K562 (cell line): Measurements from ENCODE around the gene TEX51. TPM values are rescaled to one million over a fixed set of nuclear protein-coding genes. Genes with fewer than 3 reads are reported as not detected.

Source experiments
- ATAC-seq: fragments of 200-7000 bp; cut with Tn5 transposase; 3 replicates; pipeline ENCODE4 v1.9.1; 2020; ENCODE audit warnings: moderate library complexity
- BruUV-seq: library from RNA; stranded (reverse); fragments of 400-500 nt; replicated peaks from 2 replicates; lab custom pipeline; 2021; lab: Mats Ljungman, UMichigan
- CTCF ChIA-PET: fragments of 300-600 bp; formaldehyde crosslinking; extraction: SDS; loops from one replicate; lab custom pipeline; 2021; ENCODE audit warnings: low intra/inter-chr PET ratio; lab: Yijun Ruan, JAX
- POLR2A ChIA-PET: fragments of 300-600, 350-650 bp; sonication (Branson Sonifier 250); formaldehyde crosslinking; extraction: SDS; loops from one replicate; lab custom pipeline; 2021; ENCODE audit warnings: antibody characterized with exemption, inconsistent platforms; lab: Yijun Ruan, JAX
- DNase-seq, 4 experiments: peaks; one replicate each; pipeline versions ENCODE4 v3.0.0 to v3.0.0-alpha.2; 2011 to 2018; ENCODE audit warnings: low spot score in 3 of 4, mixed read lengths in 3 of 4; ENCODE audit errors: extremely low read depth in 1 of 4
- FAIRE-seq: peaks from 2 replicates; lab custom pipeline; 2011; peaks lifted over from hg19 to GRCh38; lab: Jason Lieb, UNC
- H2AFZ ChIP-seq: 2 replicates; pipeline ENCODE4 v1.6.0; 2011; ENCODE audit warnings: low read depth, low read length, control low read depth, inconsistent platforms
- H3K27ac ChIP-seq: fragments of 200-600 bp; 3 replicates; pipeline ENCODE4 v1.8.0; 2011; ENCODE audit warnings: low read depth, mild to moderate bottlenecking, control low read depth, inconsistent platforms, low read length, moderate library complexity, mixed read lengths; ENCODE audit errors: extremely low read depth
- H3K27me3 ChIP-seq, 2 experiments: fragments of 300-600 bp in 1 of 2; 2 replicates in 1 of 2; 3 replicates in 1 of 2; pipeline versions ENCODE4 v1.6.0 to v1.8.0; 2011; ENCODE audit warnings: inconsistent platforms in 2 of 2, low read length in 2 of 2, mild to moderate bottlenecking in 1 of 2, mixed read lengths in 1 of 2, moderate library complexity in 1 of 2; ENCODE audit not compliant: control insufficient read depth in 2 of 2, insufficient read depth in 2 of 2
- H3K36me3 ChIP-seq: fragments of 300-600 bp; 3 replicates; pipeline ENCODE4 v1.8.0; 2011; ENCODE audit warnings: mild to moderate bottlenecking, low read length, inconsistent platforms; ENCODE audit not compliant: control insufficient read depth, insufficient read depth
- H3K4me1 ChIP-seq, 2 experiments: fragments of 200-600 bp in 1 of 2; replicated peaks in 1 of 2; 2 replicates in 1 of 2; 3 replicates in 1 of 2; pipeline versions ENCODE4 v1.5.1 to v1.8.0; 2011; ENCODE audit warnings: inconsistent platforms in 2 of 2, low read length in 2 of 2, mild to moderate bottlenecking in 1 of 2, mixed read lengths in 1 of 2, moderate library complexity in 1 of 2; ENCODE audit not compliant: control insufficient read depth in 2 of 2, insufficient read depth in 2 of 2
- H3K4me2 ChIP-seq: 2 replicates; pipeline ENCODE4 v1.6.1; 2011; ENCODE audit warnings: low read length, control low read depth, inconsistent platforms, mixed read lengths; ENCODE audit not compliant: insufficient read depth
- H3K4me3 ChIP-seq: fragments of 200-600 bp; sonication (generic), shearing (Covaris generic); 2 replicates; pipeline ENCODE4 v1.5.1; 2016; ENCODE audit warnings: control low read depth, inconsistent platforms
- H3K79me2 ChIP-seq: fragments of 200-600 bp; 3 replicates; pipeline ENCODE4 v1.8.0; 2011; ENCODE audit warnings: low read length, inconsistent platforms; ENCODE audit not compliant: control insufficient read depth, insufficient read depth
- H3K9ac ChIP-seq, 2 experiments: 2 replicates each; pipeline versions ENCODE4 v1.6.0 to v1.6.1; 2011; ENCODE audit warnings: low read depth in 2 of 2, low read length in 2 of 2, control low read depth in 1 of 2, inconsistent platforms in 1 of 2, mild to moderate bottlenecking in 1 of 2, mixed read lengths in 1 of 2; ENCODE audit not compliant: insufficient read depth in 1 of 2
- H3K9me1 ChIP-seq: one replicate; pipeline ENCODE4 v1.6.0; 2011; ENCODE audit warnings: inconsistent platforms, mild to moderate bottlenecking, low read length, moderate library complexity; ENCODE audit not compliant: control insufficient read depth, insufficient read depth
- H3K9me3 ChIP-seq: replicated peaks from 2 replicates; pipeline ENCODE4 v1.5.1; 2011; ENCODE audit warnings: low read depth, low read length, inconsistent platforms; ENCODE audit not compliant: control insufficient read depth, insufficient read depth
- H4K20me1 ChIP-seq: replicated peaks from 2 replicates; pipeline ENCODE4 v1.6.1; 2011; ENCODE audit warnings: low read length, inconsistent platforms, mixed read lengths; ENCODE audit not compliant: control insufficient read depth, insufficient read depth
- ASH1L ChIP-seq: fragments of 450-650 bp; IDR thresholded peaks from 2 replicates; pipeline ENCODE4 v1.6.1; 2018; ENCODE audit warnings: borderline replicate concordance, mild to moderate bottlenecking, low read depth; ENCODE audit not compliant: partially characterized antibody
- BDP1 ChIP-seq: IDR thresholded peaks from 3 replicates; pipeline ENCODE4 v1.6.1; 2011; ENCODE audit not compliant: insufficient read length, insufficient read depth
- CHD4 ChIP-seq: fragments of 200-600 bp; sonication (generic); IDR thresholded peaks from 3 replicates; pipeline ENCODE4 v1.6.1; 2012; ENCODE audit warnings: low read depth, mild to moderate bottlenecking, mixed read lengths, low read length, inconsistent platforms; ENCODE audit not compliant: insufficient read depth, insufficient replicate concordance, poor library complexity, severe bottlenecking
- CREBBP ChIP-seq: IDR thresholded peaks from one replicate; pipeline ENCODE4 v1.6.1; 2012; ENCODE audit warnings: low read depth, mild to moderate bottlenecking, control low read depth, inconsistent platforms, low read length
- DDX20 ChIP-seq: fragments of 450-650 bp; IDR thresholded peaks from 2 replicates; pipeline ENCODE4 v1.6.1; 2016; ENCODE audit warnings: missing genetic modification characterization, low read depth, mild to moderate bottlenecking, missing compliant biosample characterization, moderate library complexity
- DIDO1 ChIP-seq: fragments of 450-650 bp; IDR thresholded peaks from 2 replicates; pipeline ENCODE4 v1.6.1; 2016; ENCODE audit warnings: low read depth, missing biosample characterization, missing genetic modification characterization
- E2F5 ChIP-seq: sonication (generic); formaldehyde crosslinking; IDR thresholded peaks from 2 replicates; pipeline ENCODE4 v1.8.0; 2022; ENCODE audit warnings: mild to moderate bottlenecking, missing genetic modification reagents
- FUS ChIP-seq: fragments of 200-400 bp; formaldehyde crosslinking; optimal IDR thresholded peaks from 2 replicates; pipeline ENCODE3; 2017; ENCODE audit warnings: low read depth, low read length
- HLTF ChIP-seq: fragments of 450-650 bp; IDR thresholded peaks from 2 replicates; pipeline ENCODE4 v1.6.1; 2016
- KDM2B ChIP-seq: fragments of 250-450 bp; sonication (Bioruptor Pico); IDR thresholded peaks from 2 replicates; pipeline ENCODE4 v1.8.0; 2021; ENCODE audit warnings: mild to moderate bottlenecking, moderate library complexity
- KHSRP ChIP-seq: fragments of 450-650 bp; IDR thresholded peaks from 2 replicates; pipeline ENCODE4 v1.6.1; 2017
- LCOR ChIP-seq: sonication (generic); formaldehyde crosslinking; IDR thresholded peaks from 2 replicates; pipeline ENCODE4 v1.8.0; 2022; ENCODE audit warnings: mild to moderate bottlenecking, missing genetic modification reagents
- MTA1 ChIP-seq: fragments of 450-650 bp; IDR thresholded peaks from 2 replicates; pipeline ENCODE4 v1.6.1; 2017; ENCODE audit warnings: borderline replicate concordance
- POLR3A ChIP-seq: IDR thresholded peaks from 2 replicates; pipeline ENCODE4 v1.6.1; 2011; ENCODE audit warnings: borderline replicate concordance, mild to moderate bottlenecking, moderate library complexity; ENCODE audit not compliant: insufficient read length, insufficient read depth; ENCODE audit errors: extremely low read depth
- SPI1 ChIP-seq: IDR thresholded peaks from 2 replicates; pipeline ENCODE4 v1.6.1; 2011; ENCODE audit warnings: low read depth, low read length, control low read depth, borderline replicate concordance
- SREBF2 ChIP-seq: sonication (generic); formaldehyde crosslinking; IDR thresholded peaks from 2 replicates; pipeline ENCODE4 v1.4.0; 2020; ENCODE audit warnings: mild to moderate bottlenecking, missing genetic modification reagents
- TOE1 ChIP-seq, 2 experiments: fragments of 450-650 bp in 1 of 2; sonication (generic) in 1 of 2; formaldehyde crosslinking in 1 of 2; IDR thresholded peaks; 2 replicates each; pipeline versions ENCODE4 v1.7.1 to v1.8.0; 2016 to 2022; ENCODE audit warnings: borderline replicate concordance in 2 of 2, mild to moderate bottlenecking in 2 of 2, antibody characterized with exemption in 1 of 2, inconsistent platforms in 1 of 2, low read depth in 1 of 2, missing genetic modification reagents in 1 of 2, moderate library complexity in 1 of 2
- ZNF140 ChIP-seq: fragments of 250-450 bp; sonication (Bioruptor Pico); IDR thresholded peaks from 2 replicates; pipeline ENCODE4 v1.8.0; 2021; ENCODE audit warnings: moderate library complexity, mild to moderate bottlenecking, inconsistent platforms
- ZNF589 ChIP-seq: fragments of 200-800 bp; sonication (Bioruptor generic); IDR thresholded peaks from 2 replicates; pipeline ENCODE4 v1.6.1; 2016; ENCODE audit warnings: low read depth, missing genetic modification characterization, missing compliant biosample characterization
- ZNF696 ChIP-seq: fragments of 250-450 bp; sonication (Bioruptor Pico); conservative IDR thresholded peaks from 2 replicates; pipeline ENCODE4 v1.4.0; 2020; ENCODE audit warnings: mild to moderate bottlenecking, moderate library complexity
- ZNF77 ChIP-seq: fragments of 250-450 bp; sonication (Bioruptor Pico); IDR thresholded peaks from 2 replicates; pipeline ENCODE4 v1.5.0; 2020
- WGBS: fragments of 100-300 bp; shearing (Covaris generic); methylation state at CpG from one replicate; pipeline ENCODE4 v1.1.6; 2016; ENCODE audit warnings: low coverage, mixed read lengths; ENCODE audit not compliant: insufficient coverage; ENCODE audit errors: missing lambda C conversion rate; 5-methylcytosine and 5-hydroxymethylcytosine counted together
- in situ Hi-C: fragments of 300-500 bp; cut with MboI; formaldehyde crosslinking; loops from 4 replicates; pipeline ENCODE4 v1.15.0; 2018; ENCODE audit warnings: inconsistent platforms, mixed read lengths
- intact Hi-C: fragments of 100-400 bp; cut with micrococcal nuclease; formaldehyde crosslinking; loops from 2 replicates; pipeline ENCODE4 v1.14.2; 2022
- polyA plus RNA-seq, 8 experiments: library from polyadenylated mRNA; depleted of rRNA in 4 of 8; stranded (reverse) in 5 of 8; unstranded in 3 of 8; fragments of >200 nt; fragmentation: Nextera tagmentation in 2 of 8; fragmentation: Illumina TruSeq in 1 of 8; extraction: Ambion mirVana in 2 of 8; extraction: Trizol in 1 of 8; gene quantifications; 2 replicates each; pipeline versions ENCODE4 v1.2.1 to v1.2.3, GENCODE V29; 2011 to 2014; ENCODE audit warnings: inconsistent platforms in 1 of 8, missing spikeins in 1 of 8
- total RNA-seq, 7 experiments: library from RNA; depleted of rRNA in 6 of 7; stranded (reverse); fragments of >200 nt in 6 of 7; fragmentation: Illumina TruSeq in 2 of 7; extraction: Trizol in 2 of 7; gene quantifications; 2 replicates each; pipeline versions ENCODE4 v1.2.1 to v1.2.3, GENCODE V29; 2011 to 2021; ENCODE audit warnings: low replicate concordance in 1 of 7
- TF ChIP-seq, protein P1 (sequence below): fragments of 450-650 bp; IDR thresholded peaks from 2 replicates; pipeline ENCODE4 v1.6.1; 2018; ENCODE audit warnings: mild to moderate bottlenecking, low read depth; ENCODE audit not compliant: partially characterized antibody

TEX51 gene
- total and polyA plus RNA-seq, 9 of the 15 experiments (the other 6 are each of a cell fraction or from before 2014, with no cell fraction given), result not detected

DNA sequence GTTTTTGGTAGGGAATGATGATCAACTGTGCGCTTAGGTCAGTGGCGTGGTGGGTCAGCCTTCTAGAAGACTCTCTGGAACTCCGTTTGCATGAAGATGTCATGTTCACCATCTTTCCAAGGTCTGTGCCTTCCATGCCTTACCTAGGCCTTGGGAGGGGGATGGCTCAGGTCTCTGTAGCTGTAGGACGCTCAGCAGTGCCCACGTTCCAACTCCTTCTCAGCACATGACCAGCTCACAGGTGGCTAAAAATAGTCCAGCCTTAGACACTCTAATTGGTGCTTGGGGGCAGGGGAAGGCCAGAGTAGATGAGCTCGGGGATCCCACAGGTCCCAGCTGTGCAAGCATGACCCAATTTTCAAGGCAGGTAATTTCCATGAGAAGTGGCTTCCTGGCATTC lies 42.3 kb upstream of the TEX51 start (continued):
- TF ChIP-seq DIDO1 (tag) (no peak), POLR3A (no peak), ZNF140 (CRISPR knock-in tag) (no peak), MTA1 (no peak), ASH1L (no peak)
- TF ChIP-seq, protein P1, sequence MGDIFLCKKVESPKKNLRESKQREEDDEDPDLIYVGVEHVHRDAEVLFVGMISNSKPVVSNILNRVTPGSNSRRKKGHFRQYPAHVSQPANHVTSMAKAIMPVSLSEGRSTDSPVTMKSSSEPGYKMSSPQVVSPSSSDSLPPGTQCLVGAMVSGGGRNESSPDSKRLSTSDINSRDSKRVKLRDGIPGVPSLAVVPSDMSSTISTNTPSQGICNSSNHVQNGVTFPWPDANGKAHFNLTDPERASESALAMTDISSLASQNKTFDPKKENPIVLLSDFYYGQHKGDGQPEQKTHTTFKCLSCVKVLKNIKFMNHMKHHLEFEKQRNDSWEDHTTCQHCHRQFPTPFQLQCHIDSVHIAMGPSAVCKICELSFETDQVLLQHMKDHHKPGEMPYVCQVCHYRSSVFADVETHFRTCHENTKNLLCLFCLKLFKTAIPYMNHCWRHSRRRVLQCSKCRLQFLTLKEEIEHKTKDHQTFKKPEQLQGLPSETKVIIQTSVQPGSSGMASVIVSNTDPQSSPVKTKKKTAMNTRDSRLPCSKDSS, result no peak

DNA sequence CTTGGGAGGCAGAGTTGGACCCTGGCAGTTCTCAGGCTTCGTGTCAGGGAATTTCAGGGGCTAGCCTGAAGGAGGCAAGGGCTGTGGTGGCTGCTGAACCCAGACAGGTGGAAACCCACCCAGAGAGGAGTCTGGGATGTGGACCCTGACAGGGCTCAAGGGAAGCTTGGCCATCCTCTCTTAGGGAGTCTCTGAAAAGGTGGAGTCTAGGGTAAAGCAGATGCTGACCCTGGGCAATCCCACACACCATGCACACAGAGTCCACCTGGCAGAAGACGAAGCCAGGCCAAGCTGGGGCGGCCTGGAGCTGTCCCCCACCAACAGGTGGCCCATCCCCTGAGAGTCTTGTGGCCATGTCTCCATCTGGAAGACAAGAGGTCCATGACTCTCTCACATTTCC lies 41.2 kb upstream of the TEX51 start:
- H3K4me1 ChIP-seq, result no peaks in the 10 kb centered on the region
- no peak overlapping the region for H3K4me3 ChIP-seq
- DNase-seq, result no peak
- peaks cover 0 to 2% of the 10 kb centered on the region in 2 experiments; a peak in 1 of 5 replicates for H3K27me3 ChIP-seq
- FAIRE-seq, result no peak
- POLR2A ChIA-PET, result interaction anchor here (0.5 kb wide), 1 partner anchor 364 kb away, joined by 3 read pairs; no protein-coding TSS in a partner anchor
- no peak overlapping the region for H3K9ac ChIP-seq
- H4K20me1 ChIP-seq, result no peaks in the 10 kb centered on the region
- ATAC-seq, result no peak
- TF ChIP-seq FUS (no peak), KDM2B (CRISPR knock-in tag) (no peak), CHD4 (no peak), TOE1 (IDR thresholded peaks at IDR 0.05; ENCODE audit: borderline replicate concordance) (no peak), TOE1 (CRISPR knock-in tag; IDR thresholded peaks at IDR 0.05; ENCODE audit: borderline replicate concordance, low read depth) (no peak), ZNF696 (CRISPR knock-in tag) (no peak), E2F5 (CRISPR knock-in tag) (no peak), KHSRP (no peak), SPI1 (no peak), ZNF589 (CRISPR knock-in tag) (no peak), ZNF77 (CRISPR knock-in tag) (no peak), BDP1 (no peak), DDX20 (tag) (no peak), CREBBP (no peak), LCOR (CRISPR knock-in tag) (no peak), SREBF2 (CRISPR knock-in tag) (no peak), HLTF (no peak)
- TF ChIP-seq, all 486 proteins: peak for 0
- no TSS peak for BruUV-seq
- Histone ChIP-seq H3K27ac (no peak overlapping the region), H3K9me1 (no peaks in the 10 kb centered on the region), H3K79me2 (no peaks in the 10 kb centered on the region), H3K9me3 (no peaks in the 10 kb centered on the region), H3K4me2 (no peak overlapping the region), H3K36me3 (no peaks in the 10 kb centered on the region), H2AFZ (no peak overlapping the region)
- intact Hi-C loops (no loop called here), in situ Hi-C loops (no loop called here)
- 0% methylated on average over 3 of the region's 3 CpGs for WGBS
- CTCF ChIA-PET, result no interaction called here
